ENCODE results near the gene TRIM49D2.
"Not testable (repeated sequence)": the region's sequence is repeated elsewhere in the genome, so short reads cannot be mapped to it uniquely, and the experiment has no call there.

Gene TRIM49D2, protein sequence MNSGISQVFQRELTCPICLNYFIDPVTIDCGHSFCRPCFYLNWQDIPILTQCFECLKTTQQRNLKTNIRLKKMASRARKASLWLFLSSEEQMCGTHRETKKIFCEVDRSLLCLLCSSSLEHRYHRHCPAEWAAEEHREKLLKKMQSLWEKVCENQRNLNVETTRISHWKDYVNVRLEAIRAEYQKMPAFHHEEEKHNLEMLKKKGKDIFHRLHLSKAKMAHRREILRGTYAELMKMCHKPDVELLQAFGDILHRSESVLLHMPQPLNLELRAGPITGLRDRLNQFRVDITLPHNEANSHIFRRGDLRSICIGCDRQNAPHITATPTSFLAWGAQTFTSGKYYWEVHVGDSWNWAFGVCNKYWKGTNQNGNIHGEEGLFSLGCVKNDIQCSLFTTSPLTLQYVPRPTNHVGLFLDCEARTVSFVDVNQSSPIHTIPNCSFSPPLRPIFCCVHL

DNA sequence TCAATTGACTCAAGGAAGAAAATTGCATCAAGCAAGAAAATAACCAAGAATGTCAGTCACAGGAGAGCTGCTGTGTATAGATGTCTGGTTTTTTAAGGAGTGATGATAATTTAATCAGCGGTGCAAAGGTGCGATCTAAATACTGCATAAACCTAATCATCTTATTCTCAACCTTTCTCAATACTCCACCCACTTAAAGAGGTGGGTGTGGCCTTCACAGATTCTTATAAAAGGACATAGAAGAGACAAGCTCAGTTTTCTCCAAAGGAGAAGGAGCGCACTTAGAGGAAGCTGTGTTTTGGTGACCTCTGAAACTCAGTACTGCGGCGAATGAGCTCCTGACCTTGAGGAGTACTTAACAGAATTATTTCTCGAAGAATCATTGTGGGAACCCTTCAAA lies at the start of gene TRIM49D2:
Gene TRIM49D2 (plus strand): TSS at position 301 of the 400 bp plus-strand sequence. CDS start 2,698 bp downstream, outside the sequence.
- DNase-seq (ENCODE audit: low read depth, low spot score); POLR2A ChIA-PET; CTCF ChIA-PET; H3K4me3 ChIP-seq (ENCODE audit: low read depth, low read length): not testable (repeated sequence)

DNA sequence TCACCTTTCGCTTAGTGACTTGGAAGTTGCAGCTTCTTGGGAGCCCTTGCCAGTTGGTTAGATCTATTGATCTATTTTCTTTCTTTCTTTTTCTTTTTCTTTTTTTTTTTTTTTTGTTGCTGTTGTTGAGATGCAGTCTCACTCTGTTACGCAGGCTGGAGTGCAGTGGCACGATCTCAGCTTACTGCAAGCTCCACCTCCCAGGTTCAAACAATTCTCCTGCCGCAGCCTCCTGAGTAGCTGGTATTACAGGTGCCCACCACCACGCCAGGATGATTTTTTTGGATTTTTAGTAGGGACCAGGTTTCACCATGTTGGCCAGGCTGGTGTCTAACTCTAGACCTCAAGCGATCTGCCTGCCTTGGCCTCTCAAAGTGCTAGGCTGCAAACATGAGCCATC lies 46.4 kb upstream of the TRIM49D2 start:
- H3K4me3 ChIP-seq (ENCODE audit: low read depth, low read length); CTCF ChIA-PET; POLR2A ChIA-PET; DNase-seq (ENCODE audit: low read depth, low spot score): not testable (repeated sequence)

DNA sequence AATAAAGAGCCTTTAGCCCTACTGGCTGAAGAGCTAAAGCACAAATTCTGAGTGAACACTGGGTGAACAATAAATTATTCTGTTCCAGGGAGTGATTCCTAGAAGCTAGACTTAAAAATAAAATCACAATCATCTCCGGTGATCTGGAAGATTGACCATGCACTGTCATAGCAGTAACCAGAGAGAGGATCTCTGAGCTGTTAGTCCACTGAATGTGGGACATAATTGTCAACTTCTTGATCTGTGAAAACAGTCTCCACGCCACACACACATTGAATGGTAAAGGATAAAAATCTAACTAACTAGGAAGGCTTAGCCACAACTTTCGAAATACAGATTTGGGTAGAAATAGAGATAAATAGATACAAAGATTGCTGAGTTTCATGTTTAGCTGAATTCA lies 30.6 kb upstream of the TRIM49D2 start:
- POLR2A ChIA-PET; H3K4me3 ChIP-seq (ENCODE audit: low read depth, low read length); CTCF ChIA-PET; DNase-seq (ENCODE audit: low read depth, low spot score): not testable (repeated sequence)

DNA sequence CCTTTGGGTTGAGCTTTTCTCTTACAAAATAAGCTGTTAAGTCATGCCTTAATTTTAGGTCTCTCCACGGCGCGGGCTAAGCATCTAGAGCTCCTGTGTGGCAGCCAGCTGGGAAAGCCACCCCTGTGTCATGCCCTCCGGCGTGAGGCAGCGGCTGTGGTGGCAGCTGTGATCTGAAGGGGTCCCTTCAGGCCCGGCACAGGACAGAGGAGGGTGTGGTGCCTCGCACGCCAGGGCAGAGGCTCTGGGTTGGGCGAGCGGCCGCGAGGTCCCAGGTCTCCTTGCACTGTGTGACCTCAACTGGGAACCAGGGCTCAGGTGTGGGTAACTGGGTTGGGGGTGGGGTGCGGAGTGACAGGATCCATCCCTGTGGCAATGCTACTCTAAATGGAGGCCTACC lies 23.1 kb upstream of the TRIM49D2 start:
- POLR2A ChIA-PET; H3K4me3 ChIP-seq (ENCODE audit: low read depth, low read length); CTCF ChIA-PET; DNase-seq (ENCODE audit: low read depth, low spot score): not testable (repeated sequence)

DNA sequence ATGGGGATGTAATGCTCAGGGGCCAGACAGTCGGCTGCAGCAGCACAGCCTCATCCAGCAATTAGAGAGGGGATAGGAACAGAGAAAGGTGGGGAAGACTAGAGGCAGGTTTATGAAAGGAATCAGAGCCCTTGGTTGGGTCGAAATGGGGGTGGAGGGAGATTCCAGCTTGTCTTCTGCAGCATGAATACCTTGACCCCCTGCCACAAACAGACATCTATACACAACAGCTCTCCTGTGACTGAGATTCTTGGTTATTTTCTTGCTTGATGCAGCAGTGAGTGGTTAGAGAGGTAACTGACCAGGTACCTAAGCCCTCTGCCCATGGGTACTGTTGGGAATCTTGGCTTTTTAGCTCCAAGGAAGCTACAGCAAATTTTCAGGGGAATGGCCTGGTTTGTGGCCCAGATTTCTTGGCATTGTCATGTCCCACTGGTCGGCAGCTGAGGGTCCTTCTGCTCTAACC lies 1.6 kb upstream of the TRIM49D2 start, which contains the start of gene TRIM49D1:
Gene TRIM49D1 (minus strand): TSS at position 51 of the 466 bp plus-strand sequence. CDS start 4,535 bp downstream, outside the sequence.
- no peak for DNase-seq (ENCODE audit: low read depth, low spot score)
- H3K4me3 ChIP-seq (ENCODE audit: low read depth, low read length): no peak within 1 kb of the TSS
- ChIA-PET POLR2A (no interaction called here), CTCF (no interaction called here)
- TF ChIP-seq, protein P1, sequence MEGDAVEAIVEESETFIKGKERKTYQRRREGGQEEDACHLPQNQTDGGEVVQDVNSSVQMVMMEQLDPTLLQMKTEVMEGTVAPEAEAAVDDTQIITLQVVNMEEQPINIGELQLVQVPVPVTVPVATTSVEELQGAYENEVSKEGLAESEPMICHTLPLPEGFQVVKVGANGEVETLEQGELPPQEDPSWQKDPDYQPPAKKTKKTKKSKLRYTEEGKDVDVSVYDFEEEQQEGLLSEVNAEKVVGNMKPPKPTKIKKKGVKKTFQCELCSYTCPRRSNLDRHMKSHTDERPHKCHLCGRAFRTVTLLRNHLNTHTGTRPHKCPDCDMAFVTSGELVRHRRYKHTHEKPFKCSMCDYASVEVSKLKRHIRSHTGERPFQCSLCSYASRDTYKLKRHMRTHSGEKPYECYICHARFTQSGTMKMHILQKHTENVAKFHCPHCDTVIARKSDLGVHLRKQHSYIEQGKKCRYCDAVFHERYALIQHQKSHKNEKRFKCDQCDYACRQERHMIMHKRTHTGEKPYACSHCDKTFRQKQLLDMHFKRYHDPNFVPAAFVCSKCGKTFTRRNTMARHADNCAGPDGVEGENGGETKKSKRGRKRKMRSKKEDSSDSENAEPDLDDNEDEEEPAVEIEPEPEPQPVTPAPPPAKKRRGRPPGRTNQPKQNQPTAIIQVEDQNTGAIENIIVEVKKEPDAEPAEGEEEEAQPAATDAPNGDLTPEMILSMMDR (IDR thresholded peaks at IDR 0.05; ENCODE audit: insufficient read depth, low read length, missing control alignments): no peak

DNA sequence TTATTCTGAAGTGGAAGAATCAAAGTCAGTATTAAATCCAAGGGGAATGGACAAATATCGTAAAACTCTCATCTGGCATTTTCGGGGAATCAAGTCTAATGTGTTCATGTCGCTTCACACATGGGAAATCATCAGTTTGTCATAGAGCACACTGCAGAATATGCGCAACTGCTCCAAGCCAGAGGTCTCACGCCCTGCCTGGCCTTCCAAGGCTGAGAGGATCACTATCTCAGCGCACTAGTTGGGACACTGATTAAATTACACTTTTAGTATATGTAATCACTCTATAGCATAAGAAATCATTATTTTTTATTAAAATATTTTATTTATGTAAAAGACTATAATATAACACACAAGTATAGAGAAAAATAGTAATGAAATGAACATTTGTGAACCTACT lies 37.0 kb downstream of the TRIM49D2 start:
- CTCF ChIA-PET; H3K4me3 ChIP-seq (ENCODE audit: low read depth, low read length); DNase-seq (ENCODE audit: low read depth, low spot score); POLR2A ChIA-PET: not testable (repeated sequence)

DNA sequence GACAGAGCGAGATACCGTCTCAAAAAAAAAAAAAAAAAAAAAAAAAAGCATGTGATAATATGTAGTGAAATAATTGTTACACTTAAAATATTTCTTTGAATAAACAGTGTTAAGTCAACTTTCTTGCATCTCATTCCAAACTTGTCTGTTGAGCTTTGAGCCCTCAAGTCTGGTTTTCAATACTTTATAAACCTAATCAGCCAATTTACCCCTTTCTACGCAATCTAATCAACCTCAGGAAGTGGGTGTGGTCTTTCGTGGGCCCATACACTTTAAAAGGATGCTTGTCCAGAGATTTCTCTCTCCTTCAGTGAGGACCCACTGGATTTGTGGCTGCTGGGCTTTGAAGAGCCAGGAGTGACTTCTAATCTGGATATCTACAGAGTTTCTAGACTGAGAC lies 41.9 kb downstream of the TRIM49D2 start, which contains the start of gene TRIM64:
Gene TRIM64 (plus strand): TSS at position 301 of the 400 bp plus-strand sequence. CDS start 2,467 bp downstream, outside the sequence.
- DNase-seq (ENCODE audit: low read depth, low spot score); H3K4me3 ChIP-seq (ENCODE audit: low read depth, low read length); CTCF ChIA-PET; POLR2A ChIA-PET: not testable (repeated sequence)

Measured in AG04449 (cell line).